IMR-90 (cell line): ENCODE data around the gene SYTL4. TPM values are rescaled to one million over a fixed set of nuclear protein-coding genes. Genes with fewer than 3 reads are reported as not detected.

ENCODE experiments used
- ATAC-seq: fragments of 200-7000 bp; cut with Tn5 transposase; 2 replicates; pipeline ENCODE4 v1.9.1; 2020; ENCODE audit warnings: low read depth, mild to moderate bottlenecking, moderate library complexity
- BruUV-seq: library from RNA; stranded (reverse); fragments of 400-500 nt; replicated peaks from 2 replicates; lab custom pipeline; 2021; lab: Mats Ljungman, UMichigan
- CTCF ChIA-PET: fragments of 300-600 bp; formaldehyde crosslinking; extraction: SDS; loops from one replicate; lab custom pipeline; 2021; ENCODE audit warnings: antibody characterized with exemption; lab: Yijun Ruan, JAX
- POLR2A ChIA-PET: fragments of 300-600 bp; sonication (Branson Sonifier 250); formaldehyde crosslinking; loops from one replicate; lab custom pipeline; 2022; ENCODE audit warnings: antibody characterized with exemption; ENCODE audit not compliant: unreplicated experiment; lab: Charles Lee
- DNase-seq: peaks from one replicate; pipeline ENCODE4 v3.0.0; 2013
- H2AFZ ChIP-seq: replicated peaks from 2 replicates; pipeline ENCODE3; 2013; ENCODE audit warnings: low read length, mild to moderate bottlenecking; ENCODE audit not compliant: poor library complexity
- H2AK5ac ChIP-seq: 2 replicates; pipeline ENCODE4 v1.6.1; 2013; ENCODE audit warnings: low read depth, low read length, inconsistent platforms
- H2AK9ac ChIP-seq: replicated peaks from 2 replicates; pipeline ENCODE3; 2013; ENCODE audit warnings: mild to moderate bottlenecking, low read depth, low read length, moderate library complexity; ENCODE audit not compliant: poor library complexity
- H2BK120ac ChIP-seq: 2 replicates; pipeline ENCODE4 v1.6.1; 2013; ENCODE audit warnings: low read depth, low read length, inconsistent platforms
- H2BK15ac ChIP-seq: 3 replicates; pipeline ENCODE4 v1.6.1; 2013; ENCODE audit warnings: low read depth, low read length, inconsistent platforms
- H2BK20ac ChIP-seq: 2 replicates; pipeline ENCODE4 v1.6.1; 2013; ENCODE audit warnings: low read depth, mild to moderate bottlenecking, inconsistent platforms, low read length, moderate library complexity
- H2BK5ac ChIP-seq: 2 replicates; pipeline ENCODE4 v1.6.1; 2013; ENCODE audit warnings: mild to moderate bottlenecking, low read depth, low read length, inconsistent platforms; ENCODE audit not compliant: poor library complexity, severe bottlenecking
- H3K14ac ChIP-seq: replicated peaks from 2 replicates; pipeline ENCODE4 v1.6.1; 2013; ENCODE audit warnings: low read depth, low read length, inconsistent platforms
- H3K18ac ChIP-seq: 2 replicates; pipeline ENCODE4 v1.6.1; 2013; ENCODE audit warnings: low read depth, low read length, control low read depth
- H3K23ac ChIP-seq: 2 replicates; pipeline ENCODE4 v1.6.1; 2013; ENCODE audit warnings: low read depth, low read length, inconsistent platforms
- H3K27ac ChIP-seq: 2 replicates; pipeline ENCODE4 v1.5.1; 2013; ENCODE audit warnings: mild to moderate bottlenecking, control low read depth, low read length; ENCODE audit not compliant: insufficient read depth
- H3K27me3 ChIP-seq: 2 replicates; pipeline ENCODE4 v1.6.1; 2013; ENCODE audit warnings: low read length; ENCODE audit not compliant: control insufficient read depth, insufficient read depth
- H3K36me3 ChIP-seq: 2 replicates; pipeline ENCODE4 v1.6.1; 2013; ENCODE audit warnings: low read length, mixed read lengths; ENCODE audit not compliant: control insufficient read depth, insufficient read depth
- H3K4ac ChIP-seq: 2 replicates; pipeline ENCODE4 v1.6.1; 2013; ENCODE audit warnings: low read depth, low read length, inconsistent platforms
- H3K4me1 ChIP-seq: 2 replicates; pipeline ENCODE4 v1.6.1; 2013; ENCODE audit warnings: low read length, mixed read lengths; ENCODE audit not compliant: control insufficient read depth, insufficient read depth
- H3K4me2 ChIP-seq: 2 replicates; pipeline ENCODE4 v1.6.1; 2013; ENCODE audit warnings: low read depth, mild to moderate bottlenecking, control low read depth, low read length, moderate library complexity
- H3K4me3 ChIP-seq: 2 replicates; pipeline ENCODE4 v1.5.1; 2013; ENCODE audit warnings: low read depth, mild to moderate bottlenecking, control low read depth, low read length, moderate library complexity; ENCODE audit not compliant: insufficient read depth
- H3K56ac ChIP-seq: 2 replicates; pipeline ENCODE4 v1.6.1; 2013; ENCODE audit warnings: low read length, inconsistent platforms; ENCODE audit not compliant: insufficient read depth; ENCODE audit errors: extremely low read depth
- H3K79me1 ChIP-seq, 2 experiments: 2 replicates each; pipeline ENCODE4 v1.6.1; 2013; ENCODE audit warnings: low read length in 2 of 2, inconsistent platforms in 1 of 2, low read depth in 1 of 2
- H3K9ac ChIP-seq: 2 replicates; pipeline ENCODE4 v1.6.1; 2013; ENCODE audit warnings: low read depth, low read length, control low read depth
- H3K9me1 ChIP-seq: 2 replicates; pipeline ENCODE4 v1.6.1; 2013; ENCODE audit warnings: low read length, inconsistent platforms; ENCODE audit not compliant: insufficient read depth
- H3K9me3 ChIP-seq: 2 replicates; pipeline ENCODE4 v1.6.1; 2013; ENCODE audit warnings: low read length; ENCODE audit not compliant: control insufficient read depth, insufficient read depth
- H4K20me1 ChIP-seq: 2 replicates; pipeline ENCODE4 v1.6.1; 2013; ENCODE audit warnings: low read length, inconsistent platforms; ENCODE audit not compliant: insufficient read depth
- H4K5ac ChIP-seq: 2 replicates; pipeline ENCODE4 v1.6.1; 2013; ENCODE audit warnings: mild to moderate bottlenecking, low read depth, low read length, control low read depth
- H4K8ac ChIP-seq, 2 experiments: 2 replicates each; pipeline ENCODE4 v1.6.1; 2013; ENCODE audit warnings: low read depth in 2 of 2, low read length in 2 of 2, control low read depth in 1 of 2, inconsistent platforms in 1 of 2
- H4K91ac ChIP-seq: 2 replicates; pipeline ENCODE4 v1.6.1; 2013; ENCODE audit warnings: low read depth, low read length, inconsistent platforms; ENCODE audit not compliant: insufficient read depth
- CEBPB ChIP-seq: IDR thresholded peaks from 2 replicates; pipeline ENCODE4 v1.6.1; 2012; ENCODE audit warnings: low read depth, low read length, improper control_type of control experiment
- CHD1 ChIP-seq: IDR thresholded peaks from 2 replicates; pipeline ENCODE4 v1.6.1; 2012; ENCODE audit warnings: low read depth, low read length, improper control_type of control experiment
- FOS ChIP-seq: fragments of 150-350 bp; IDR thresholded peaks from 2 replicates; pipeline ENCODE4 v1.6.1; 2016; ENCODE audit warnings: low read depth, low read length
- MAFK ChIP-seq: IDR thresholded peaks from 2 replicates; pipeline ENCODE4 v1.6.1; 2012; ENCODE audit warnings: low read depth, low read length, improper control_type of control experiment
- MAZ ChIP-seq: IDR thresholded peaks from 2 replicates; pipeline ENCODE4 v1.6.1; 2012; ENCODE audit warnings: low read depth, mild to moderate bottlenecking, low read length, improper control_type of control experiment, moderate library complexity, borderline replicate concordance
- RAD21 ChIP-seq: IDR thresholded peaks from 2 replicates; pipeline ENCODE4 v1.6.1; 2012; ENCODE audit warnings: low read length, improper control_type of control experiment
- RFX5 ChIP-seq: IDR thresholded peaks from 2 replicates; pipeline ENCODE4 v1.8.0; 2012; ENCODE audit warnings: low read depth, mild to moderate bottlenecking, low read length, moderate library complexity
- WGBS, 2 experiments: methylation state at CpG; one replicate each; pipeline versions ENCODE4 v1.1.5 to v1.1.7; 2013; ENCODE audit warnings: missing lambda C conversion rate in 2 of 2; ENCODE audit not compliant: insufficient read length in 1 of 2; ENCODE audit errors: extremely low coverage in 2 of 2; 5-methylcytosine and 5-hydroxymethylcytosine counted together
- dilution Hi-C: fragments of 300-500 bp; cut with HindIII; formaldehyde crosslinking; loops from one replicate; pipeline ENCODE4 v1.14.3; 2018; ENCODE audit warnings: low sequenced_read_pairs; ENCODE audit not compliant: unreplicated experiment
- in situ Hi-C: fragments of 300-500 bp; cut with MboI; formaldehyde crosslinking; loops from 3 replicates; pipeline ENCODE4 v1.14.3; 2019; ENCODE audit warnings: low sequenced_read_pairs, inconsistent platforms, mixed read lengths
- intact Hi-C: fragments of 100-400 bp; cut with micrococcal nuclease; formaldehyde crosslinking; loops from 2 replicates; pipeline ENCODE4 v1.10.0; 2022
- polyA plus RNA-seq, 3 experiments: library from polyadenylated mRNA; depleted of rRNA; stranded (reverse); fragments of >200 nt; gene quantifications; 2 replicates each; pipeline ENCODE4 v1.2.3, GENCODE V29; 2012; ENCODE audit warnings: low replicate concordance in 1 of 3
- total RNA-seq: library from RNA; depleted of rRNA; stranded (reverse); fragments of >200 nt; gene quantifications from 2 replicates; pipeline ENCODE4 v1.2.3, GENCODE V29; 2012

Gene SYTL4
- total and polyA plus RNA-seq, 2 of the 4 experiments (the other 2 are of a cell fraction), result 2.3 to 2.4 TPM

- Histone ChIP-seq H2BK15ac (no peak overlapping the region), H3K27ac (no peak overlapping the region), H2BK120ac (no peak overlapping the region), H3K79me1 (no peaks in the 10 kb centered on the region), H4K8ac (no peak overlapping the region), H3K18ac (no peak overlapping the region), H3K27me3 (peaks cover 2% of the 10 kb centered on the region), H3K36me3 (no peaks in the 10 kb centered on the region), H3K56ac (no peak overlapping the region), H3K9me3 (no peaks in the 10 kb centered on the region), H3K4me3 (no peak overlapping the region), H3K23ac (no peak overlapping the region), H3K9me1 (no peaks in the 10 kb centered on the region), H3K14ac (no peak overlapping the region), H4K5ac (no peak overlapping the region), H3K4me2 (no peak overlapping the region), H3K4me1 (no peaks in the 10 kb centered on the region), H2AK9ac (no peak overlapping the region), H4K20me1 (no peaks in the 10 kb centered on the region), H2BK20ac (no peak overlapping the region), H2BK5ac (no peak overlapping the region), H4K91ac (no peak overlapping the region), H2AK5ac (no peak overlapping the region), H3K9ac (no peak overlapping the region), H3K4ac (no peak overlapping the region), H2AFZ (no peak overlapping the region)
- intact Hi-C loops, result no loop called here
- CTCF ChIA-PET, result interaction anchor here (1.0 kb wide), 1 partner anchor 15 kb away, joined by 4 read pairs; no protein-coding TSS in a partner anchor
- WGBS, 2 experiments, result no CpG with 5 or more reads among the region's 1 CpG
- in situ Hi-C loops, result no loop called here
- dilution Hi-C loops, result no loop called here
- POLR2A ChIA-PET, result no interaction called here
- DNase-seq (no peak), ATAC-seq (no peak)
- no TSS peak for BruUV-seq
- TF ChIP-seq FOS (no peak), RFX5 (no peak), CHD1 (no peak), CEBPB (no peak), MAFK (no peak), RAD21 (no peak), MAZ (no peak)
Measured at GRCh38 chrX:100700809-100701208, 31.1 kb downstream of the SYTL4 start.
